Measurements from ENCODE around the gene CHD9.

- TF ChIP-seq CTCF (IDR thresholded peaks at IDR 0.05 in 4 of 5, conservative IDR thresholded peaks at IDR 0.05 in 1 of 5) (no peak), POLR2A (IDR thresholded peaks at IDR 0.05) (no peak)
Observed at GRCh38 chr16:53213542-53213941, 158.8 kb downstream of the CHD9 start.

Measured in gastrocnemius medialis (tissue), 4 donors.